Loucy (cell line): ENCODE measurements around the gene RFNG.

Experiments used
- EZH2phosphoT487 ChIP-seq: fragments of 200-600 bp; IDR thresholded peaks from 2 replicates; pipeline ENCODE4 v1.6.1; 2018; ENCODE audit warnings: antibody characterized with exemption, mild to moderate bottlenecking, moderate library complexity, borderline replicate concordance
- TF ChIP-seq, protein P1 (sequence below): fragments of 200-600 bp; sonication (generic); conservative IDR thresholded peaks from 2 replicates; pipeline ENCODE4 v1.5.1; 2014; ENCODE audit warnings: mild to moderate bottlenecking, antibody characterized with exemption, low read length

DNA sequence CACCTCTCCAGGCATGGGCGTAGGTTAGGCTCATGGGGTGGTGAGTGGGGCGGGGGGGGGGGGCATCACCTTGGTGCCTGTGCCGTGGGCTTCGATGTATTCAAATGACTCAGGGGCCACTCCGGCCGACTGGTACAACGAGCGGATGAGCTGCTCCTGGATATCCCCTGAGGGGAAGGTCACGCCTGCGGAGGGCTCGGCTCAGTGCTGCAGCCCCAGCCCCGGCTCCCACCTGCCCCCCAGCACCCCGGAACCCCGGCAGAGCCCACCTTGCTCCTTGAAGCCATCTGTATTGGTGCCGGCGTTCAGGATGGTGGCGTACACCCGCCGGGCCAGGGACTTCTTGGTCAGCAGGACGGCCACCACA, 41.0 kb upstream of the RFNG start:
- TF ChIP-seq, protein P1, sequence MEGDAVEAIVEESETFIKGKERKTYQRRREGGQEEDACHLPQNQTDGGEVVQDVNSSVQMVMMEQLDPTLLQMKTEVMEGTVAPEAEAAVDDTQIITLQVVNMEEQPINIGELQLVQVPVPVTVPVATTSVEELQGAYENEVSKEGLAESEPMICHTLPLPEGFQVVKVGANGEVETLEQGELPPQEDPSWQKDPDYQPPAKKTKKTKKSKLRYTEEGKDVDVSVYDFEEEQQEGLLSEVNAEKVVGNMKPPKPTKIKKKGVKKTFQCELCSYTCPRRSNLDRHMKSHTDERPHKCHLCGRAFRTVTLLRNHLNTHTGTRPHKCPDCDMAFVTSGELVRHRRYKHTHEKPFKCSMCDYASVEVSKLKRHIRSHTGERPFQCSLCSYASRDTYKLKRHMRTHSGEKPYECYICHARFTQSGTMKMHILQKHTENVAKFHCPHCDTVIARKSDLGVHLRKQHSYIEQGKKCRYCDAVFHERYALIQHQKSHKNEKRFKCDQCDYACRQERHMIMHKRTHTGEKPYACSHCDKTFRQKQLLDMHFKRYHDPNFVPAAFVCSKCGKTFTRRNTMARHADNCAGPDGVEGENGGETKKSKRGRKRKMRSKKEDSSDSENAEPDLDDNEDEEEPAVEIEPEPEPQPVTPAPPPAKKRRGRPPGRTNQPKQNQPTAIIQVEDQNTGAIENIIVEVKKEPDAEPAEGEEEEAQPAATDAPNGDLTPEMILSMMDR = no peak
- no peak for TF ChIP-seq EZH2phosphoT487
